Activated CD4-positive, CD25-positive, alpha-beta regulatory T cell (primary cell): ENCODE measurements around the gene PDE6C.

Experiments used
- DNase-seq, 4 experiments: peaks; one replicate each; lab custom pipeline; 2025; lab: John Stamatoyannopoulos, UW

The PDE6C gene

GRCh38 chr10:93594518-93594917 is 17.8 kb upstream of the PDE6C start:
- no peak for DNase-seq

- DNase-seq, result no peak
Observed at GRCh38 chr10:93595378-93596161, 16.8 kb upstream of the PDE6C start.

GRCh38 chr10:93596539-93596938 is 15.8 kb upstream of the PDE6C start:
- no peak for DNase-seq

GRCh38 chr10:93597075-93597599 is 15.2 kb upstream of the PDE6C start:
- DNase-seq, result no peak

- DNase-seq, result no peak
Observed at GRCh38 chr10:93598157-93598556, 14.2 kb upstream of the PDE6C start.

GRCh38 chr10:93599335-93599734 is 13.0 kb upstream of the PDE6C start:
- DNase-seq, result no peak

- DNase-seq, result no peak
Observed at GRCh38 chr10:93599778-93600177, 12.6 kb upstream of the PDE6C start.

GRCh38 chr10:93600446-93601145 is 11.7 kb upstream of the PDE6C start:
- no peak for DNase-seq

GRCh38 chr10:93601146-93601773 is 11.1 kb upstream of the PDE6C start, which contains the start of gene RBP4:
Gene RBP4, minus strand, starts transcription at chr10:93601235. Its CDS starts 207 bp downstream, at chr10:93601028.
- DNase-seq, result no peak

- DNase-seq, result no peak
Observed at GRCh38 chr10:93601774-93602162, 10.6 kb upstream of the PDE6C start.

- no peak for DNase-seq
Observed at GRCh38 chr10:93603023-93603422, 9.3 kb upstream of the PDE6C start.

- DNase-seq, result no peak
Observed at GRCh38 chr10:93604146-93604545, 8.2 kb upstream of the PDE6C start.

- DNase-seq, result no peak
Observed at GRCh38 chr10:93608421-93608820, 3.9 kb upstream of the PDE6C start.

GRCh38 chr10:93613126-93613525 is 789 bp downstream of the PDE6C start:
- no peak for DNase-seq

GRCh38 chr10:93614101-93614825 is 1.9 kb downstream of the PDE6C start:
- no peak for DNase-seq

- no peak for DNase-seq
Observed at GRCh38 chr10:93615576-93616235, 3.4 kb downstream of the PDE6C start.

GRCh38 chr10:93620925-93621324 is 8.6 kb downstream of the PDE6C start:
- DNase-seq, result no peak

- DNase-seq, result no peak
Observed at GRCh38 chr10:93622942-93623341, 10.6 kb downstream of the PDE6C start.

- no peak for DNase-seq
Observed at GRCh38 chr10:93628858-93629257, 16.5 kb downstream of the PDE6C start.

GRCh38 chr10:93629647-93630305 is 17.4 kb downstream of the PDE6C start:
- DNase-seq, result no peak
